COLO668 (cell line): ENCODE results near the gene NPIPB2.

Experiments
- DNase-seq: peaks from one replicate; lab custom pipeline; 2025; ENCODE audit not compliant: unreplicated experiment; lab: John Stamatoyannopoulos, UW

The NPIPB2 gene

DNA sequence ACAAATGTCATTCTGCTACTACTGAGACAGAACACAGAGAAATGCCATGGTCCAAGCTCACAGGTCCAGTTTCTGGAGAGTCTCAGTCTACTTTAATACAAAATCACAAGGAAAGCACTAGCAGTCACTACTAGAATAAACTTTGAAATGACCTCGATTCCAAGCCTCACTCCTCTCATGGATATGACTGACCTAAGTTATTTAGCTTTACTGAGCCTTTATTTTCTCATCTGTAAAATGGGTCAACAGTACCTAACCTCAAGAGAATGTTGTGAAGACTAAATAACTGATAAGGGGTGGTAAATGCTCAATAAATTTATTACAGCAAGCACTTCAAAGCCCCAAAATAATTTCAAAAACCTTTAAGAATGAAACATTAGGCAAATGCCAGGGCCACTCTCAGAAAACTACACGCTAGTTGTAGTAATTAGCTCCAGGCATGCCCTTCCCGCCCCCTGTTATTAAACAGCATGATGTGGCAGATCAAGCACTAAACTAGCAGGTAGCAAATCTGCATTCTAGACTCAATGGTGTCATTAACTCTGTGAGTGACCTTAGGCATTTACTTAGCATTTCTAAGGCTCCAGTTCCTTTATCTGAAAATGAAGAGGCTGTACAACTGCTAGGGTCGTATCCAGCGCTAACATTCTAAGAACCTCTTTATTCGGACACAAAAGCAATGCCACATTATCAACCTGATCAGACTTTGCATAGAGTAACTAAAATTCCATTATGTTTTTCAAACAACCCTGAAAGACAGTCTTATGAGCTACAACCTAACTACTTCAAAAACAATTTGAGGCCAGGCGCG is 34.5 kb downstream of the NPIPB2 start:
- no peak for DNase-seq

GRCh38 chr16:11903906-11904305 is 37.9 kb downstream of the NPIPB2 start:
- no peak for DNase-seq

- no peak for DNase-seq
Observed at GRCh38 chr16:11901091-11901490, 40.8 kb downstream of the NPIPB2 start.

DNA sequence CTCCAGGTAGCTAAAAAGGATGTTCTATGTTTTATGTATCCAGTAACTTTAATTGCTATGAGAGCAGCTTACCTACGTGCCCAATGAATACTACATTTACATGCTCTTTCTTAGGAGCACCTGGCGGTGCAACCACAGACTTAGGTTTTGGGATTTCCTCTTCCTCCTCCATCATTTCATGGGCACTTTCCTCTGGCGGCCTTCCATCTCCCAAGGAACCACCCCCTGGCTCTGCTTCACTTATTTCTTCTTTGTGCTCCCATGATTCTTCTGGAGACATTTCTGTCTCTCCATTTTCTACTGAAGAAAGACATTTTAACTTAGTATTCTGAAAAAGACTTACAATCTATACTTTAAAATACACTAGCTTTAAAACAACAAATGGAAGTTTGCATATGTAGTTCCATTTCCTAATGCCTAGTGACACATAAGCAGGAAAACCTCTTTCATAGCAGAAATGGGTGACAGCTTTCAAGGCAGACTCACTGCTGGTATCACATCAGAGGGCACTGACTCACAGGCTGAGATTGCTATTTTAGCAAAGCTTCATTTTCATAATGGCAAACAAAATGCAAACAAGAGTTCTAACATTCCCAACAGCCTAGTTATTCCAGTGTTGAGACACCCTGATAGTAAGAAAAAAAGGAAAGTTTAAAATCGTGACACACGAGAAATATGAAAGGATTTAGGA is 45.2 kb downstream of the NPIPB2 start:
- DNase-seq = no peak

- no peak for DNase-seq
Observed at GRCh38 chr16:11893571-11893970, 48.3 kb downstream of the NPIPB2 start.

GRCh38 chr16:11892761-11893160 is 49.1 kb downstream of the NPIPB2 start:
- DNase-seq = no peak

- no peak for DNase-seq
Observed at GRCh38 chr16:11890231-11890965, 51.4 kb downstream of the NPIPB2 start.

- DNase-seq = no peak
Observed at GRCh38 chr16:11886881-11887280, 55.0 kb downstream of the NPIPB2 start.

GRCh38 chr16:11884035-11884434 is 57.8 kb downstream of the NPIPB2 start:
- no peak for DNase-seq

GRCh38 chr16:11880007-11880406 is 61.8 kb downstream of the NPIPB2 start:
- DNase-seq = no peak

DNA sequence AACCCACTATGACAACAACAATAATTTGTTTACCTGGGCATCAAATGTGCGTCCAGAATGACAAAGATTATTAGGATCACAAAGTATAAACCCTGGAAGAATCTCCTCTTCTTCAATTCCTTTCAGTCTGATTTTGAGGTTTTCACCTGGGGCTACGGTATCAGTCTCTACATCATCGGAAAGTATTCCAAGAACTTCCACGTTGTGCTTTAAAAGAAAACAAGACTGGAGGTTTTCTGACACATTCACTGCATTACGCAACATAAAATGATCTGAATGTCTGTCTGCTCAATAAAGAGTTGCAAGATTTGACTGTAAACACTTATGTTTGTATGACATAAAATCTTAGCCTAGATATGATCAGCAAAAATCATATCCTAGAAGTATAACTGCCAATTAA is 64.5 kb downstream of the NPIPB2 start:
- DNase-seq = no peak
